Trophoblast cell (in vitro differentiated cells and primary cell): ENCODE measurements around the gene MAS1.

Source experiments
- DNase-seq, 2 donors: peaks; one replicate each; pipeline ENCODE4 v3.0.0-alpha.2; 2016
- H2AFZ ChIP-seq: 2 replicates; pipeline ENCODE4 v1.6.1; 2013; ENCODE audit warnings: low read length, moderate library complexity, mild to moderate bottlenecking; ENCODE audit not compliant: insufficient read depth, poor library complexity
- H2AK5ac ChIP-seq: 2 replicates; pipeline ENCODE4 v1.6.1; 2013; ENCODE audit warnings: mild to moderate bottlenecking, low read length
- H2BK120ac ChIP-seq: 2 replicates; pipeline ENCODE4 v1.6.1; 2013; ENCODE audit warnings: low read length, mild to moderate bottlenecking, moderate library complexity; ENCODE audit not compliant: insufficient read depth, poor library complexity
- H2BK12ac ChIP-seq: 2 replicates; pipeline ENCODE4 v1.6.1; 2013; ENCODE audit warnings: mild to moderate bottlenecking, low read length, moderate library complexity
- H2BK5ac ChIP-seq: 2 replicates; pipeline ENCODE4 v1.6.1; 2013; ENCODE audit warnings: low read length, low read depth, moderate library complexity, mild to moderate bottlenecking; ENCODE audit not compliant: poor library complexity
- H3K14ac ChIP-seq: 2 replicates; pipeline ENCODE4 v1.6.1; 2013; ENCODE audit warnings: mild to moderate bottlenecking, low read length
- H3K18ac ChIP-seq: 2 replicates; pipeline ENCODE4 v1.6.1; 2013; ENCODE audit warnings: mild to moderate bottlenecking, low read length
- H3K23ac ChIP-seq: 2 replicates; pipeline ENCODE4 v1.6.1; 2013; ENCODE audit warnings: low read length
- H3K27ac ChIP-seq: 2 replicates; pipeline ENCODE4 v1.5.1; 2013; ENCODE audit warnings: low read depth, mild to moderate bottlenecking, inconsistent platforms, low read length, moderate library complexity
- H3K27me3 ChIP-seq: 2 replicates; pipeline ENCODE4 v1.6.1; 2013; ENCODE audit warnings: inconsistent platforms, mild to moderate bottlenecking, low read length, moderate library complexity; ENCODE audit not compliant: insufficient read depth
- H3K36me3 ChIP-seq, 2 experiments: 1 replicate in 1 of 2; 2 replicates in 1 of 2; pipeline ENCODE4 v1.6.1; 2013; ENCODE audit warnings: low read length in 2 of 2, mild to moderate bottlenecking in 2 of 2, moderate library complexity in 1 of 2; ENCODE audit not compliant: insufficient read depth in 2 of 2, control insufficient read depth in 1 of 2
- H3K4ac ChIP-seq: 2 replicates; pipeline ENCODE4 v1.6.1; 2013; ENCODE audit warnings: low read depth, mild to moderate bottlenecking, low read length, moderate library complexity
- H3K4me1 ChIP-seq, 2 experiments: 1 replicate in 1 of 2; 2 replicates in 1 of 2; pipeline ENCODE4 v1.6.1; 2013; ENCODE audit warnings: low read length in 2 of 2, mild to moderate bottlenecking in 2 of 2, moderate library complexity in 1 of 2; ENCODE audit not compliant: insufficient read depth in 2 of 2, control insufficient read depth in 1 of 2
- H3K4me2 ChIP-seq: 2 replicates; pipeline ENCODE4 v1.6.1; 2013; ENCODE audit warnings: inconsistent platforms, mild to moderate bottlenecking, low read length, moderate library complexity
- H3K4me3 ChIP-seq: 2 replicates; pipeline ENCODE4 v1.5.1; 2013; ENCODE audit warnings: mild to moderate bottlenecking, low read depth, low read length, inconsistent platforms
- H3K79me1 ChIP-seq: one replicate; pipeline ENCODE4 v1.6.1; 2013; ENCODE audit warnings: low read length
- H3K79me2 ChIP-seq: 2 replicates; pipeline ENCODE4 v1.6.1; 2013; ENCODE audit warnings: low read length, mild to moderate bottlenecking; ENCODE audit not compliant: control insufficient read depth, insufficient read depth, poor library complexity
- H3K9ac ChIP-seq: 2 replicates; pipeline ENCODE4 v1.6.1; 2013; ENCODE audit warnings: mild to moderate bottlenecking, low read length
- H3K9me3 ChIP-seq: 2 replicates; pipeline ENCODE4 v1.6.1; 2013; ENCODE audit warnings: low read depth, mild to moderate bottlenecking, control low read depth, inconsistent platforms, low read length; ENCODE audit not compliant: insufficient read depth
- H4K12ac ChIP-seq: 2 replicates; pipeline ENCODE4 v1.6.1; 2013; ENCODE audit warnings: low read depth, mild to moderate bottlenecking, low read length, moderate library complexity
- H4K8ac ChIP-seq: 2 replicates; pipeline ENCODE4 v1.6.1; 2013; ENCODE audit warnings: low read depth, mild to moderate bottlenecking, low read length, moderate library complexity
- H4K91ac ChIP-seq: one replicate; pipeline ENCODE4 v1.6.1; 2013; ENCODE audit warnings: low read depth, mild to moderate bottlenecking, low read length, moderate library complexity
- WGBS: extraction: QIAGEN DNeasy Blood & Tissue Kit; methylation state at CpG from one replicate; pipeline ENCODE4 v1.1.7; 2013; ENCODE audit warnings: missing lambda C conversion rate; ENCODE audit not compliant: insufficient read length, insufficient coverage; ENCODE audit errors: extremely low coverage; 5-methylcytosine and 5-hydroxymethylcytosine counted together

MAS1 gene

GRCh38 chr6:159866286-159867247 lies 24.2 kb upstream of the MAS1 start:
- no peak overlapping the region for H3K9ac ChIP-seq
- H2BK12ac ChIP-seq = no peak overlapping the region
- no peaks in the 10 kb centered on the region for H3K79me1 ChIP-seq
- no peaks in the 10 kb centered on the region for H3K27me3 ChIP-seq
- H3K23ac ChIP-seq = no peak overlapping the region
- no peak overlapping the region for H4K91ac ChIP-seq
- H2BK5ac ChIP-seq = no peak overlapping the region
- H3K4me2 ChIP-seq = no peak overlapping the region
- H3K27ac ChIP-seq = no peak overlapping the region
- no peak for DNase-seq
- no peak overlapping the region for H3K14ac ChIP-seq
- H4K8ac ChIP-seq = no peak overlapping the region
- no peak overlapping the region for H4K12ac ChIP-seq
- no peak overlapping the region for H3K4ac ChIP-seq
- H2BK120ac ChIP-seq = no peak overlapping the region
- H3K79me2 ChIP-seq = no peaks in the 10 kb centered on the region
- no peaks in the 10 kb centered on the region for H3K36me3 ChIP-seq
- no peak overlapping the region for H2AFZ ChIP-seq
- H3K18ac ChIP-seq = no peak overlapping the region
- no peaks in the 10 kb centered on the region for H3K4me1 ChIP-seq
- peaks cover 2% of the 10 kb centered on the region for H3K9me3 ChIP-seq
- WGBS = no CpG with 5 or more reads among the region's 28 CpGs
- no peak overlapping the region for H2AK5ac ChIP-seq
- H3K4me3 ChIP-seq = no peak overlapping the region

- H3K9ac ChIP-seq = no peak overlapping the region
- H3K4ac ChIP-seq = no peak overlapping the region
- no peak overlapping the region for H2AFZ ChIP-seq
- DNase-seq = no peak
- no peak overlapping the region for H2AK5ac ChIP-seq
- no peak overlapping the region for H4K12ac ChIP-seq
- H3K4me1 ChIP-seq = no peaks in the 10 kb centered on the region
- no peak overlapping the region for H3K4me3 ChIP-seq
- no peaks in the 10 kb centered on the region for H3K36me3 ChIP-seq
- H3K79me1 ChIP-seq = no peaks in the 10 kb centered on the region
- H3K18ac ChIP-seq = no peak overlapping the region
- H3K27me3 ChIP-seq = no peaks in the 10 kb centered on the region
- no peak overlapping the region for H4K91ac ChIP-seq
- no peaks in the 10 kb centered on the region for H3K79me2 ChIP-seq
- no peak overlapping the region for H3K27ac ChIP-seq
- peaks cover 4% of the 10 kb centered on the region for H3K9me3 ChIP-seq
- no peak overlapping the region for H2BK12ac ChIP-seq
- H2BK120ac ChIP-seq = no peak overlapping the region
- H4K8ac ChIP-seq = no peak overlapping the region
- no peak overlapping the region for H3K4me2 ChIP-seq
- no CpG with 5 or more reads among the region's 1 CpG for WGBS
- H3K14ac ChIP-seq = no peak overlapping the region
- no peak overlapping the region for H2BK5ac ChIP-seq
- no peak overlapping the region for H3K23ac ChIP-seq
These were observed 19.5 kb upstream of the MAS1 start for GRCh38 chr6:159871241-159871640.

- H3K79me2 ChIP-seq = no peaks in the 10 kb centered on the region
- H3K79me1 ChIP-seq = no peaks in the 10 kb centered on the region
- no peak overlapping the region for H3K4ac ChIP-seq
- no peak overlapping the region for H4K8ac ChIP-seq
- WGBS = no CpG with 5 or more reads among the region's 5 CpGs
- H3K27me3 ChIP-seq = no peaks in the 10 kb centered on the region
- no peak overlapping the region for H2AFZ ChIP-seq
- no peak overlapping the region for H3K4me3 ChIP-seq
- DNase-seq = no peak
- no peak overlapping the region for H3K14ac ChIP-seq
- no peak overlapping the region for H2BK120ac ChIP-seq
- H3K4me2 ChIP-seq = no peak overlapping the region
- H2BK5ac ChIP-seq = no peak overlapping the region
- H4K12ac ChIP-seq = no peak overlapping the region
- peaks cover 4% of the 10 kb centered on the region for H3K9me3 ChIP-seq
- no peak overlapping the region for H3K23ac ChIP-seq
- no peak overlapping the region for H2BK12ac ChIP-seq
- H2AK5ac ChIP-seq = no peak overlapping the region
- no peak overlapping the region for H3K9ac ChIP-seq
- H3K4me1 ChIP-seq = no peaks in the 10 kb centered on the region
- no peaks in the 10 kb centered on the region for H3K36me3 ChIP-seq
- no peak overlapping the region for H3K27ac ChIP-seq
- H4K91ac ChIP-seq = no peak overlapping the region
- H3K18ac ChIP-seq = no peak overlapping the region
These were observed 18.9 kb upstream of the MAS1 start for GRCh38 chr6:159871906-159872305.

GRCh38 chr6:159874435-159874834 lies 16.4 kb upstream of the MAS1 start:
- no peak overlapping the region for H2AFZ ChIP-seq
- H2BK5ac ChIP-seq = no peak overlapping the region
- no peaks in the 10 kb centered on the region for H3K36me3 ChIP-seq
- H2AK5ac ChIP-seq = no peak overlapping the region
- no peaks in the 10 kb centered on the region for H3K79me1 ChIP-seq
- H4K12ac ChIP-seq = no peak overlapping the region
- H3K14ac ChIP-seq = no peak overlapping the region
- H3K18ac ChIP-seq = no peak overlapping the region
- no peak overlapping the region for H3K9ac ChIP-seq
- H3K4me1 ChIP-seq = no peaks in the 10 kb centered on the region
- H3K27ac ChIP-seq = no peak overlapping the region
- no peak overlapping the region for H3K4ac ChIP-seq
- H4K8ac ChIP-seq = no peak overlapping the region
- no peak for DNase-seq
- H3K79me2 ChIP-seq = no peaks in the 10 kb centered on the region
- H3K9me3 ChIP-seq = peaks cover 3% of the 10 kb centered on the region
- H3K23ac ChIP-seq = no peak overlapping the region
- no peak overlapping the region for H4K91ac ChIP-seq
- no peak overlapping the region for H3K4me2 ChIP-seq
- no peaks in the 10 kb centered on the region for H3K27me3 ChIP-seq
- no peak overlapping the region for H3K4me3 ChIP-seq
- H2BK120ac ChIP-seq = no peak overlapping the region
- no peak overlapping the region for H2BK12ac ChIP-seq
- WGBS = no CpG with 5 or more reads among the region's 2 CpGs
